Endothelial cell (in vitro differentiated cells): ENCODE data around the gene ALOX15B. TPM values are rescaled to one million over a fixed set of nuclear protein-coding genes. Genes with fewer than 3 reads are reported as not detected.

ENCODE experiments used
- DNase-seq: peaks from one replicate; pipeline ENCODE4 v3.0.0; 2021; ENCODE audit warnings: low spot score
- H3K27ac Mint-ChIP-seq: one replicate; pipeline ENCODE4 v1.8.0; 2021; ENCODE audit warnings: mixed read lengths, inconsistent platforms; ENCODE audit not compliant: unreplicated experiment
- H3K27me3 Mint-ChIP-seq: one replicate; pipeline ENCODE4 v1.8.0; 2021; ENCODE audit warnings: mild to moderate bottlenecking, moderate library complexity, mixed read lengths, inconsistent platforms; ENCODE audit not compliant: unreplicated experiment
- H3K36me3 Mint-ChIP-seq: one replicate; pipeline ENCODE4 v1.8.0; 2021; ENCODE audit warnings: mild to moderate bottlenecking, low read depth, mixed read lengths, inconsistent platforms; ENCODE audit not compliant: unreplicated experiment
- H3K4me1 Mint-ChIP-seq: one replicate; pipeline ENCODE4 v1.8.0; 2021; ENCODE audit warnings: mild to moderate bottlenecking, mixed read lengths, inconsistent platforms; ENCODE audit not compliant: unreplicated experiment
- H3K4me3 Mint-ChIP-seq: one replicate; pipeline ENCODE4 v1.8.0; 2021; ENCODE audit warnings: mild to moderate bottlenecking, mixed read lengths, inconsistent platforms; ENCODE audit not compliant: unreplicated experiment
- H3K9me3 Mint-ChIP-seq: one replicate; pipeline ENCODE4 v1.8.0; 2021; ENCODE audit warnings: mixed read lengths, inconsistent platforms; ENCODE audit not compliant: unreplicated experiment
- total RNA-seq: library from RNA; stranded (reverse); fragmentation: NEBNext Ultra II Directional; extraction: Animal tissue kit (Norgen Biotek cat#: 25700); gene quantifications from one replicate; pipeline ENCODE4 v1.2.1, GENCODE V29; 2021; ENCODE audit not compliant: unreplicated experiment
- TF ChIP-seq, protein P1 (sequence below): fragments of 200-600 bp; sonication (generic); IDR thresholded peaks from one replicate; pipeline ENCODE4 v1.5.0; 2021; ENCODE audit warnings: antibody characterized with exemption; ENCODE audit not compliant: unreplicated experiment

The ALOX15B gene
- total RNA-seq, 1 donor from 2014 or later: 0.13 TPM

DNA sequence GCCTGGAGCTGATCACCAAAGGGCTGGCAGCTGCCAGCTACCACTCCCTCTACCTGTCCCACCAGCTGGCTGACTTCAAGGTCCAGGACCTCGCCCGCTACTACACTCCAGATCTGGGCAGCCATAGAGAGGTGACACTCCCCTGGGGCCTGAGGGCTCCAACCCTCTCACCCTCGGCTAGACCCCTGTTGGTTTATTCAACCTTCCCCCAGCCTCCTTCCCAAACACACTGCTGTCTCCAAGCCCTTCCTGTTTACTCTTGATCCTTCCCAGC lies 30.7 kb downstream of the ALOX15B start:
- DNase-seq: no peak
- H3K27me3 Mint-ChIP-seq: peaks cover 34% of the 10 kb centered on the region
- peaks cover 48% of the 10 kb centered on the region for H3K4me1 Mint-ChIP-seq
- H3K4me3 Mint-ChIP-seq: no peak overlapping the region
- TF ChIP-seq, protein P1, sequence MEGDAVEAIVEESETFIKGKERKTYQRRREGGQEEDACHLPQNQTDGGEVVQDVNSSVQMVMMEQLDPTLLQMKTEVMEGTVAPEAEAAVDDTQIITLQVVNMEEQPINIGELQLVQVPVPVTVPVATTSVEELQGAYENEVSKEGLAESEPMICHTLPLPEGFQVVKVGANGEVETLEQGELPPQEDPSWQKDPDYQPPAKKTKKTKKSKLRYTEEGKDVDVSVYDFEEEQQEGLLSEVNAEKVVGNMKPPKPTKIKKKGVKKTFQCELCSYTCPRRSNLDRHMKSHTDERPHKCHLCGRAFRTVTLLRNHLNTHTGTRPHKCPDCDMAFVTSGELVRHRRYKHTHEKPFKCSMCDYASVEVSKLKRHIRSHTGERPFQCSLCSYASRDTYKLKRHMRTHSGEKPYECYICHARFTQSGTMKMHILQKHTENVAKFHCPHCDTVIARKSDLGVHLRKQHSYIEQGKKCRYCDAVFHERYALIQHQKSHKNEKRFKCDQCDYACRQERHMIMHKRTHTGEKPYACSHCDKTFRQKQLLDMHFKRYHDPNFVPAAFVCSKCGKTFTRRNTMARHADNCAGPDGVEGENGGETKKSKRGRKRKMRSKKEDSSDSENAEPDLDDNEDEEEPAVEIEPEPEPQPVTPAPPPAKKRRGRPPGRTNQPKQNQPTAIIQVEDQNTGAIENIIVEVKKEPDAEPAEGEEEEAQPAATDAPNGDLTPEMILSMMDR: no peak
- peaks cover 4% of the 10 kb centered on the region for H3K36me3 Mint-ChIP-seq
- peak overlapping the region; percentile 18 for H3K27ac Mint-ChIP-seq
- no peaks in the 10 kb centered on the region for H3K9me3 Mint-ChIP-seq

DNA sequence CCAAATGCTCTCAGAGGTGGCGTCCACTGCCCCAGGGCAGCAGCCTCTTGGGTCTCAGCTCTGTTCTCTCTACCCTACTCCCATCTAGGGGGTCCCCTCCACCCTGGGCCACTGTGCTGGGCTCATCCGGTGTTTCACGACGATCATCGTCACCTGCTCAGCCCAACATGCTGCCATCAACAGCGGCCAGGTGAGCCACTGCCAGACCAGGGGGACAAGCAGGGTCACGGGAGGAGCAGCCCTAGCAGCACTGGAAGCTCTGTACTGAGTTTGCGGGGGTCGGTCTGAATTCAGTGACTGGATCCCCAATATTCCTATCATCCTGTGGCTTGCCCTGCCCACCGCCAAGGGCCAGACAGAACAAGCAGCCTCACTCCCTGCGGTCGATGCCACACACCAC lies 32.6 kb downstream of the ALOX15B start:
- TF ChIP-seq, protein P1: no peak
- H3K9me3 Mint-ChIP-seq: no peaks in the 10 kb centered on the region
- H3K36me3 Mint-ChIP-seq: peaks cover 4% of the 10 kb centered on the region
- no peak overlapping the region for H3K4me3 Mint-ChIP-seq
- no peak overlapping the region for H3K27ac Mint-ChIP-seq
- no peak for DNase-seq
- peaks cover 40% of the 10 kb centered on the region for H3K27me3 Mint-ChIP-seq
- H3K4me1 Mint-ChIP-seq: peaks cover 56% of the 10 kb centered on the region

DNA sequence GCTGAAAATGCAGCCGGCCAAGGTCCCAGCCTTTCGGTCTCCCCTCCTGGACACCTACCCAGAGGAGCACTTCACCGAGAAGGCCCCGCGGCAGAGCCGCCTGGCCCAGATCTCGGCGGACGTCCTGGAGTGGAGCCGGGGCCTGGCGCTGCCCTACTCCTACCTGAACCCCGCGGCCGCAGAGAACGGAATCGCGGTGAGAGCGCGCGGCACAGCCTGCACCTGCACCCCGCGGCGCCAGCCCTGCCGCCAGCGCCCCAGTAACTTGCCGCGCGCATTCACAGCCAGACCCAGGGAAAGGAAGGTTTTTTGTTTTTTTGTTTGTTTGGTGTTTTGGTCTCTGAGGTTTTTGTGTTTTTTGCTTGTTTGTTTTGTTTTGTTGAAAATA lies 33.5 kb downstream of the ALOX15B start:
- no peak for DNase-seq
- H3K4me3 Mint-ChIP-seq: peak overlapping the region; percentile 88
- H3K27me3 Mint-ChIP-seq: peaks cover 41% of the 10 kb centered on the region
- peaks cover 4% of the 10 kb centered on the region for H3K36me3 Mint-ChIP-seq
- peak overlapping the region; percentile 92 for H3K27ac Mint-ChIP-seq
- TF ChIP-seq, protein P1: no peak
- peaks cover 59% of the 10 kb centered on the region for H3K4me1 Mint-ChIP-seq
- H3K9me3 Mint-ChIP-seq: no peaks in the 10 kb centered on the region

DNA sequence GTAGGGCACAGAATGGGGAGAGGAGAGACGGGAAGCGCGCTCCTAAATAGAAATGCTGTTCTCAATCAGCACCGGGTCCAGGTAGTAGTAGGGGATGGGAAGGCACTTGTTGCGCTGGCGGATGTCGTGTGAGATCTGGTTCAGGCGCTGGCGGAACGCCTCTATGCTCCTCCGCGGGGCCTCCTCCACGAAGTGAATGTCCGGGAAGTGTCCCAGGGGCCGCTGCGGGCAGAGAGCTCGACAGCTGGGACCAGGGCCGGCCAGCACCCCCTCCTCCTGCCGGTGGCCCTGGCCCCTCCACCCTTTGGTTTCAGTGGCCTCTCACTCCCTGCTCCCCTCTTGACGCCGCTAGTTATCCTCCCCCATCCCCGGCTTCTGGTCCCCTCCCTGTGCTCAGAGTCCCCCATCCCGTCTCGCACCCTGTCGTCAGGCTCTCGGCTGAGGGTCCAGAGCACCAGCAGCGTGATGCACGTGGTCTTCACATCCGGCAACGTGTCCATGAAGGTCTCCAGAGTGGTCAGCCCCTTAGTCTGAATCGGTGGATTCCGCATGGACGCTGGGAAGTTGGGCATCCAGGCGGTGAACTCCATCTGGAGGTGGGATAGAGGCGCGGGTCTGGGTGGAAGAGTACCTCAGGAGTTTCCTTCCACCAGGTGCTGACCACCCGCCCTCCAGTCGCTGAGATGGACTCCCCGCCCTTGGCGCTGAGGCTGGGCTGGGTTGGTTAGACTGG lies 34.0 kb downstream of the ALOX15B start:
- H3K9me3 Mint-ChIP-seq: no peaks in the 10 kb centered on the region
- H3K36me3 Mint-ChIP-seq: peaks cover 4% of the 10 kb centered on the region
- peak overlapping the region; percentile 92 for H3K27ac Mint-ChIP-seq
- H3K27me3 Mint-ChIP-seq: peaks cover 45% of the 10 kb centered on the region
- peak overlapping the region; percentile 88 for H3K4me3 Mint-ChIP-seq
- peak; percentile 41 for DNase-seq
- TF ChIP-seq, protein P1: no peak
- peaks cover 64% of the 10 kb centered on the region for H3K4me1 Mint-ChIP-seq

DNA sequence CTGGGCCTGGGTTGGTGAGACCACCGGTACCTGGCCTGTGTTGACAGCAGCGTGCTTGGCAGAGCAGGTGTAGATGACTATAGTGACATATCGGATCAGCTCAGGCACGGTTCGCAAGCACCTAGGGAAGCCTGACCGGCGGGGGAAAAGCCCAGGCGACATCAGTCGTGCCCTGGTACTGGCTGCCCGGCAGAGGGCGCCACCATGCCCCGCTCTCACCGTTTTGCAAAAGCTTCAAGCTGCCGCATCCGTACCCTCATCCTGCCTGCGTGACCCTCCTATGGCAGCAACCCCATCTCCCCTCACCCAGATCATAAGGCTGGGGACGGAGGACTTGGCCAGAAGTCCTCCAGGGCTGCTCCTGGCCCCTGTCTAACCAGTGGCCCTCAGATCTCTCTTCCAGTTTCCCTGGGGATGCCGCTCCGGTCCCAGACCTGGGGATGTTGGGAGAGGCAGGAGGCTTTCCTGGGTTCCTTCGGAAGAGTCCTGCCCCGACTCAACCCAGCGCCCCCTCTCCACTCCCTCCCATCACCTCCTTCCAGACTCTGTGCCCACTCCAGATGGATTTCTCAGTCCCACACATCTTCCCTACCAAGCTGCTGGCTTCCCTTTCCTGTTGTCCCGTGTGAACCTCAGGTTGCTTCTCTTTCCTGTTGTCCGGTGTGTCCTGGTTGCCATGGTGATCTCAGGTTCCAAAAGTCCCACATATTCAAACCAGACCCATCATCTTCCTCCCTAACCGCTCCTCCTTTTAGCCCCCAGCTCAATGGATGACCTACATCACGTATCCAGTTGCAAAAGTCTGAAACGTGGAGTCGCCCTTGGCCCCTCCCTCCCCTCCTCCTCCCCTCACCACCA lies 35.0 kb downstream of the ALOX15B start:
- H3K4me1 Mint-ChIP-seq: peaks cover 58% of the 10 kb centered on the region
- peaks cover 41% of the 10 kb centered on the region for H3K27me3 Mint-ChIP-seq
- TF ChIP-seq, protein P1: peak; percentile 76
- H3K4me3 Mint-ChIP-seq: peak overlapping the region; percentile 82
- H3K27ac Mint-ChIP-seq: peak overlapping the region; percentile 94
- DNase-seq: peak; percentile 88
- H3K36me3 Mint-ChIP-seq: peaks cover 4% of the 10 kb centered on the region
- no peaks in the 10 kb centered on the region for H3K9me3 Mint-ChIP-seq
